ENCODE measurements around the gene GALNT9. TPM values are rescaled to one million over a fixed set of nuclear protein-coding genes. Genes with fewer than 3 reads are reported as not detected.

GALNT9 gene
- total RNA-seq, 2 donors from 2014 or later, result 4.0 to 10.8 TPM

DNA sequence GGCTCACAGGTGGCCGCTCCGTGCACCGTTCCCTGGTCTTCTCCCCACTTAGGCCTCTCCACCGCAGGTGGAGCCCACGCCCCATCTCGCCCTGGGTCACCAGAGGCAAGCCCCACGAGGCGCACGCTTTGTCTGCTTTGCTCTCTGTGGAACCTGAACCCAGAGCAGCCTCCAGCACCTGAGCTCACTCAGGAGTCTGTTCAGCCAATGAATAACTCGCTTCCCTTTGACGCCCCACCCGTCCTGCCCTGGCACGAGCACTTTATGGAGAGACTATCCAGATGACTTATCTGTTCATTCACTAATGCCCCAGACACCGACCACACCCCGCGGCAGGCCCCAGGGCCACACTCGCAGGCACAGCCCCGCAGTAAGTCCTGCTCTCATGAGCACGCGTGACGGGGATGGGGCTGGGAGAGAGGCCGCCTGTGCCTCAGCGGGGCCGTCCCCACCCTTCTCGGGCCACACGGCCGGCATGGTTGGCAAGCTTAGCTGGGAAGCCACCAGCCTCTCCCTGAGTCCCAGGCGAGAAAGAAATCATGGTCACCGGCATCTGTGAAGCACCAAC, 100.1 kb downstream of the GALNT9 start:
- TF ChIP-seq, protein P1, sequence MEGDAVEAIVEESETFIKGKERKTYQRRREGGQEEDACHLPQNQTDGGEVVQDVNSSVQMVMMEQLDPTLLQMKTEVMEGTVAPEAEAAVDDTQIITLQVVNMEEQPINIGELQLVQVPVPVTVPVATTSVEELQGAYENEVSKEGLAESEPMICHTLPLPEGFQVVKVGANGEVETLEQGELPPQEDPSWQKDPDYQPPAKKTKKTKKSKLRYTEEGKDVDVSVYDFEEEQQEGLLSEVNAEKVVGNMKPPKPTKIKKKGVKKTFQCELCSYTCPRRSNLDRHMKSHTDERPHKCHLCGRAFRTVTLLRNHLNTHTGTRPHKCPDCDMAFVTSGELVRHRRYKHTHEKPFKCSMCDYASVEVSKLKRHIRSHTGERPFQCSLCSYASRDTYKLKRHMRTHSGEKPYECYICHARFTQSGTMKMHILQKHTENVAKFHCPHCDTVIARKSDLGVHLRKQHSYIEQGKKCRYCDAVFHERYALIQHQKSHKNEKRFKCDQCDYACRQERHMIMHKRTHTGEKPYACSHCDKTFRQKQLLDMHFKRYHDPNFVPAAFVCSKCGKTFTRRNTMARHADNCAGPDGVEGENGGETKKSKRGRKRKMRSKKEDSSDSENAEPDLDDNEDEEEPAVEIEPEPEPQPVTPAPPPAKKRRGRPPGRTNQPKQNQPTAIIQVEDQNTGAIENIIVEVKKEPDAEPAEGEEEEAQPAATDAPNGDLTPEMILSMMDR (IDR thresholded peaks at IDR 0.05), result no peak
- Histone ChIP-seq H3K4me3 (no peak overlapping the region), H3K4me1 (no peaks in the 10 kb centered on the region), H3K27ac (no peak overlapping the region), H3K9me3 (no peaks in the 10 kb centered on the region), H3K27me3 (no peaks in the 10 kb centered on the region), H3K36me3 (no peaks in the 10 kb centered on the region)
- no peak for DNase-seq (ENCODE audit: low spot score)

DNA sequence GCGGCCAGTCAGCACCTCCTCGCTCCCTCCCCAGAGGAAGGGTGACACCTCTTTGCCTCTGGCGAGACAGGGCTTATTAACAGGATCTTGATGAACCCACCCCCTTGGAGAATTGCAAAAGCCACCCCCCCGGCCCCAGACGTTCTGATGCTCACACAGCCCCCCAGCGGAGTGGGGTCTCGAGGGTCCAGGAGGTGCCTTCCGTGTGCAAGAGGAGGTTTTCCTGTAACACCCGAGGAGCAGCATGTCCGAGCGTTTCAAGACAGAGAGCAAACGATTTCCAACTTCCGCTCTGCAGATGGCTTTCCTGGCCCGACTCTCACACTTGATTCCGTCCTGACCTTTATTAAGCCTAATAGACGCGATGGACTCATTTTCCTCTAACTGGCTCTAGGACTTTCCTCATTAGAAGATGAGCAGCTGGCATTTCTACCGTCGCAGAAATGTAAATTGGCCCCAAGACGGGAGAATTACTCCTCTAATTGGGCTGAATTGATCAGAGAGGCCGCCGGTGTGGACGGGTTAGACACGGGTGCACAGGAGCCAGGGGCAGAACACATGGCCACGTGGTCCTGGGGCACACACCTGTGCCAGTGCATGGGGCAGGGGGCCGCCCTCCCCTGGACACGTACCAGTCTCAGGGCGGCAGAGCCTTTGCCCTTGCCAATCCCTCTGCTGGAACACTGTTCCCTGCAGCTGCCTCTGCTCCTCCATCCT, 100.8 kb downstream of the GALNT9 start:
- H3K27ac ChIP-seq, result no peak overlapping the region
- H3K36me3 ChIP-seq, result no peaks in the 10 kb centered on the region
- TF ChIP-seq, protein P1 (IDR thresholded peaks at IDR 0.05), result no peak
- no peaks in the 10 kb centered on the region for H3K27me3 ChIP-seq
- no peak overlapping the region for H3K4me3 ChIP-seq
- H3K4me1 ChIP-seq, result no peaks in the 10 kb centered on the region
- H3K9me3 ChIP-seq, result no peaks in the 10 kb centered on the region
- DNase-seq (ENCODE audit: low spot score), result no peak

DNA sequence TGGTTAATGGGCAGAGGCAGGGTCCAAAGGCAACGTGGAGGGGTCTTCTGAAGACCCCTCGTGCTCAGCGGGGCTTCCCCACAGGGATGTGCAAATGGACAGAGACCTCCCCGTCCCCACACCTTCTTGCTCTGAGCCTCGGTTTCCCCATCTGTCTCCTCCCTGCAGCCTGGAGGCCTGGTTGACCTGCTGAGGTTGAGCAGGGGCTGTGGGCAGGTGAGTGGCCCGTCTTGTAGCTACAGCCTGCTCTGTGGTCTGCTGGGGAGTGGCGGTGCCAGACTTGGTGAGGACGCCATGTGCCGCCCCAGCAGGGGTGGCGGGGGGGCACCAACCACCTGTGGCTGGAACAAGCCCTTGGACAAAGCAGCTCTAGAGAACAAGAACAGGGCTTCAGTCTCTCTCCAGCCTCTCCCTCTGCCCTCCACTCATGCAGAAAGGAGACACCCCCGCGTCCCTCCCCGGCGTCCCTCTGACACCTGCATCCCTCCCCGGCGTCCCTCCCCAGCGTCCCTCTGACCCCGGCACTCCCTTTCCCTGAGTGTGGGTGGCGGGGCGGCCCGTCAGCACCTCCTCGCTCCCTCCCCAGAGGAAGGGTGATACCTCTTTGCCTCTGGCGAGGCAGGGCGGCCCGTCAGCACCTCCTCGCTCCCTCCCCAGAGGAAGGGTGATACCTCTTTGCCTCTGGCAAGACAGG, 101.5 kb downstream of the GALNT9 start:
- no peak for DNase-seq (ENCODE audit: low spot score)
- no peaks in the 10 kb centered on the region for H3K27me3 ChIP-seq
- H3K27ac ChIP-seq, result no peak overlapping the region
- no peaks in the 10 kb centered on the region for H3K4me1 ChIP-seq
- TF ChIP-seq, protein P1 (IDR thresholded peaks at IDR 0.05), result no peak
- no peaks in the 10 kb centered on the region for H3K36me3 ChIP-seq
- H3K4me3 ChIP-seq, result no peak overlapping the region
- H3K9me3 ChIP-seq, result no peaks in the 10 kb centered on the region

DNA sequence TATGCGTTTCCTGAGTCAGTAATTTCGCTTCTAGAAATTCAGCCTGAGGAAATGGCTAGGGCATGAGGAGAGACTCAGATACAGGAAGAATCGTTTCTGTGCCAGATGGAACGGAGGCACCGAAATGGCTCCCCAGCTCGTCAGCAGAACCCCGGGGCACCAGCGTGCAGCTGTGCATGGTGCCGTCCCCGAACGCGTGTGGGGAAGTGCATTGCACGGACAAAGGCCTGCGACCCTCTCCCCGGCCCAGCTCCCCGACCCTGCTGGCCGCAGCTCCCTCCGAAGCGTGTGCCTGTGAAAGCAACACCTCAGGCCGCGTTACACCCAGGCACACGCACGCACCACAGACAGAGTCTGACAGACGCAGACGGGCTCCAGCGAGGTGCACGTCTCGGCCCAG, 102.3 kb downstream of the GALNT9 start:
- H3K27me3 ChIP-seq, result no peaks in the 10 kb centered on the region
- no peak for DNase-seq (ENCODE audit: low spot score)

DNA sequence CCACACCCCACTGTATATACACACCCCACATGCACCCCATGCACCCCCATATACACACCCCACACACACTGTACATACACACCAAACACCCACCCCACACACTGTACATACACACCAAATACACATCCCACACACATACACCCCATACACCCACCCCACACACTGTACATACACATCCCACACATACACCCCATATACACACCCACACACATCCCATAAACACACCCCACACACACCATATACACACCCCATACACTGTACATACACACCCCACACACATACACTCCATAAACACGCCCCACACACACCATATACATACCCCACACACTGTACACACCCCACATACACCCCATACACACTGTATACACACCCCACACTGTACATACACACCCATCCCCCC, 102.8 kb downstream of the GALNT9 start:
- Histone ChIP-seq H3K9me3 (no peaks in the 10 kb centered on the region), H3K27ac (no peak overlapping the region), H3K27me3 (no peaks in the 10 kb centered on the region), H3K4me3 (no peak overlapping the region), H3K4me1 (no peaks in the 10 kb centered on the region), H3K36me3 (no peaks in the 10 kb centered on the region)
- TF ChIP-seq, protein P1 (IDR thresholded peaks at IDR 0.05), result no peak
- no peak for DNase-seq (ENCODE audit: low spot score)

More for the DNA sequence above, 102.3 kb downstream of the GALNT9 start:
- no peaks in the 10 kb centered on the region for H3K36me3 ChIP-seq
- H3K9me3 ChIP-seq, result no peaks in the 10 kb centered on the region
- no peak overlapping the region for H3K4me3 ChIP-seq
- no peak overlapping the region for H3K27ac ChIP-seq
- TF ChIP-seq, protein P1 (IDR thresholded peaks at IDR 0.05), result no peak
- no peaks in the 10 kb centered on the region for H3K4me1 ChIP-seq
